ENCODE measurements around the gene ELL.
A peak's percentile ranks its signal among the peaks of the same experiment; 100 is the strongest.

The ELL gene

GRCh38 chr19:18445262-18445948 is 76.5 kb downstream of the ELL start:
- DNase-seq (ENCODE audit: low spot score) = no peak

- DNase-seq (ENCODE audit: low spot score) = no peak
These were observed 77.4 kb downstream of the ELL start for GRCh38 chr19:18444513-18444912.

GRCh38 chr19:18443831-18444230 is 78.0 kb downstream of the ELL start:
- no peak for DNase-seq (ENCODE audit: low spot score)

GRCh38 chr19:18443406-18443805 is 78.5 kb downstream of the ELL start:
- no peak for DNase-seq (ENCODE audit: low spot score)

- no peak for DNase-seq (ENCODE audit: low spot score)
These were observed 78.9 kb downstream of the ELL start for GRCh38 chr19:18442941-18443340.

GRCh38 chr19:18441804-18442788 is 79.8 kb downstream of the ELL start:
- DNase-seq (ENCODE audit: low spot score) = no peak

- no peak for DNase-seq (ENCODE audit: low spot score)
These were observed 80.7 kb downstream of the ELL start for GRCh38 chr19:18440936-18441803.

GRCh38 chr19:18440415-18440877 is 81.4 kb downstream of the ELL start:
- DNase-seq (ENCODE audit: low spot score) = no peak

- DNase-seq (ENCODE audit: low spot score) = no peak
These were observed 82.0 kb downstream of the ELL start for GRCh38 chr19:18439910-18440237.

GRCh38 chr19:18439025-18439909 is 82.6 kb downstream of the ELL start:
- DNase-seq (ENCODE audit: low spot score) = no peak

- DNase-seq (ENCODE audit: low spot score) = no peak
These were observed 83.4 kb downstream of the ELL start for GRCh38 chr19:18438331-18439024.

- DNase-seq (ENCODE audit: low spot score) = no peak
These were observed 84.2 kb downstream of the ELL start, which contains the start of gene ISYNA1 for GRCh38 chr19:18437491-18438330. TSS of gene ISYNA1 (minus strand) at chr19:18438133. CDS start at chr19:18437979, 154 bp downstream.

GRCh38 chr19:18436671-18437490 is 85.0 kb downstream of the ELL start:
- peak; percentile 46 for DNase-seq (ENCODE audit: low spot score)

GRCh38 chr19:18435842-18436670 is 85.8 kb downstream of the ELL start:
- no peak for DNase-seq (ENCODE audit: low spot score)

GRCh38 chr19:18435178-18435841 is 86.6 kb downstream of the ELL start:
- no peak for DNase-seq (ENCODE audit: low spot score)

GRCh38 chr19:18434411-18435175 is 87.3 kb downstream of the ELL start:
- DNase-seq (ENCODE audit: low spot score) = no peak
